ENCODE results near the gene SNPH. TPM values are rescaled to one million over a fixed set of nuclear protein-coding genes. Genes with fewer than 3 reads are reported as not detected.

Gene SNPH
- total and polyA plus RNA-seq, 7 donors: 1.0 to 9.3 (median 3.7) TPM

GRCh38 chr20:1322511-1323245, 56.6 kb downstream of the SNPH start:
- Histone ChIP-seq H3K27me3 (ENCODE audit: insufficient read depth in 3 of 3, low read length in 2 of 3) (no peaks in the 10 kb centered on the region), H3K4me3 (no peak overlapping the region), H3K27ac (peak overlapping the region; percentile 93), H3K4me1 (peaks cover 44% of the 10 kb centered on the region), H3K36me3 (ENCODE audit: insufficient read depth in 1 of 2, low read depth in 1 of 2) (no peaks in the 10 kb centered on the region), H3K9me3 (no peaks in the 10 kb centered on the region)
- no peak for TF ChIP-seq CTCF (IDR thresholded peaks at IDR 0.05)
- DNase-seq (no peak), ATAC-seq (no peak)
- 54 to 59% (median 57%) methylated on average over 11 of the region's 11 CpGs for WGBS, 3 donors
- intact Hi-C loops (cut with DNase I): no loop called here

- Histone ChIP-seq H3K36me3 (ENCODE audit: insufficient read depth in 1 of 2, low read depth in 1 of 2) (no peaks in the 10 kb centered on the region), H3K27ac (peak overlapping the region; percentile 93), H3K4me1 (peaks cover 49% of the 10 kb centered on the region), H3K27me3 (ENCODE audit: insufficient read depth in 3 of 3, low read length in 2 of 3) (no peaks in the 10 kb centered on the region), H3K9me3 (no peaks in the 10 kb centered on the region), H3K4me3 (no peak overlapping the region)
- no peak for TF ChIP-seq CTCF (IDR thresholded peaks at IDR 0.05)
- intact Hi-C loops (cut with DNase I): no loop called here
- DNase-seq (no peak), ATAC-seq (no peak)
- 52 to 54% (median 53%) methylated on average over 6 of the region's 6 CpGs for WGBS, 3 donors
These were observed 57.2 kb downstream of the SNPH start for GRCh38 chr20:1323256-1323655.

GRCh38 chr20:1323830-1324597, 57.9 kb downstream of the SNPH start:
- DNase-seq: no peak
- no peak for TF ChIP-seq CTCF (IDR thresholded peaks at IDR 0.05)
- peaks cover 57% of the 10 kb centered on the region for H3K4me1 ChIP-seq
- peak overlapping the region; percentile 93 for H3K27ac ChIP-seq
- WGBS, 3 donors: 58 to 64% (median 58%) methylated on average over 12 of the region's 12 CpGs
- no peaks in the 10 kb centered on the region for H3K36me3 ChIP-seq (ENCODE audit: insufficient read depth in 1 of 2, low read depth in 1 of 2)
- intact Hi-C loops (cut with DNase I): no loop called here
- peak overlapping the region; percentile 72 for H3K4me3 ChIP-seq
- no peaks in the 10 kb centered on the region for H3K9me3 ChIP-seq
- peak in 2 of 4 donors; percentile 8 to 14 for ATAC-seq
- no peaks in the 10 kb centered on the region for H3K27me3 ChIP-seq (ENCODE audit: insufficient read depth in 3 of 3, low read length in 2 of 3)

- no peak for TF ChIP-seq CTCF (IDR thresholded peaks at IDR 0.05)
- peaks cover 64% of the 10 kb centered on the region for H3K4me1 ChIP-seq
- 23 to 28% (median 24%) methylated on average over 15 of the region's 15 CpGs for WGBS, 3 donors
- H3K36me3 ChIP-seq (ENCODE audit: insufficient read depth in 1 of 2, low read depth in 1 of 2): no peaks in the 10 kb centered on the region
- peak overlapping the region; percentile 72 for H3K4me3 ChIP-seq
- no peak for DNase-seq
- no peaks in the 10 kb centered on the region for H3K27me3 ChIP-seq (ENCODE audit: insufficient read depth in 3 of 3, low read length in 2 of 3)
- H3K27ac ChIP-seq: peak overlapping the region; percentile 93
- peak; percentile 39 to 73 (median 60) for ATAC-seq
- no peaks in the 10 kb centered on the region for H3K9me3 ChIP-seq
- intact Hi-C loops (cut with DNase I): loop anchor here (5.0 kb wide), 2 partner anchors 68 to 143 kb away; partner anchors contain the start of genes FKBP1A (in 1 of the 2) and NSFL1C (in 1 of the 2)
These were observed 58.6 kb downstream of the SNPH start for GRCh38 chr20:1324598-1325172.
